NCI-H187 treated with DMSO at 0.1 percent for 48 hours (cell line): Measurements from ENCODE around the gene ATRNL1.
A peak's percentile ranks its signal among the peaks of the same experiment; 100 is the strongest.

Source experiments
- DNase-seq: peaks from one replicate; lab custom pipeline; 2025; lab: John Stamatoyannopoulos, UW

The ATRNL1 gene

DNA sequence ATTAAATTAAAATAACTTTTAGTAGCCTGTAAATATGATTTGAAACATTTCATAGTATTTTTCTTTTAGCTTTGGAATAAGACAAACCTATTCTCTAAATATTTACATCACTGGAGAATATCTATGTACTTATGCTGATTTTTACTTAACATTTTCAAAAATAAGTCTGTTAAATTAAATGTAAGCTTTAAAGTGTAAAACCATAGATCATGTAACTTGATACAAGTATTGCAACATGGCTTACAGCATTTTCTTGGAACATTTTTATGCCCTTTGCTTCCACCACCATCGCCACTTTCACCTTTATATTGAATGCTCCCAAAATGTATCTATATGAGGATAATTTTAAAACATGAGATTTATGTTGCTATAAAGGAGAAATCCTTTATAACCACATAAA lies 752.8 kb downstream of the ATRNL1 start:
- DNase-seq: no peak

GRCh38 chr10:115846528-115846927 lies 753.4 kb downstream of the ATRNL1 start:
- no peak for DNase-seq

- no peak for DNase-seq
Observed at GRCh38 chr10:115849197-115849596, 756.0 kb downstream of the ATRNL1 start.

DNA sequence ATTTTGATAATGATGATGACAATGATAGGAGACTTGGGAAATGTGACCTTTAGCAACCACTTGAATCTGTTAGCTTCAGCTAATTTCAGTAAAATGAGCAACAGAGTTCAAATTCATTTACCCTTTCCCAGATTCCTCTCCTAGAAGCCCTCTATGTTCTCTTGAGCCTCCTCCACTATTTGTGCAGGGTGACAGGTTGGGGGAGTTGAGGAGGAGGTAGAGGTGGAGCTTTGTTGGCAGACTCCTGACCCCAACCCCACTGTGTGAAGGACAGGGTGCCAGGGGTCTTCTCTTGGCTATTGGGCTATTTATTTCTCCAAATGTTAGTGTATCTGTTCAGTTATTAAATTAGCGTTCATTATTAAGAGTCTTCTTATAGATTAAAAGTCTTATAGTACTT lies 757.5 kb downstream of the ATRNL1 start:
- no peak for DNase-seq

GRCh38 chr10:115851695-115852094 lies 758.5 kb downstream of the ATRNL1 start:
- DNase-seq: no peak

GRCh38 chr10:115854740-115855435 lies 761.7 kb downstream of the ATRNL1 start:
- no peak for DNase-seq

DNA sequence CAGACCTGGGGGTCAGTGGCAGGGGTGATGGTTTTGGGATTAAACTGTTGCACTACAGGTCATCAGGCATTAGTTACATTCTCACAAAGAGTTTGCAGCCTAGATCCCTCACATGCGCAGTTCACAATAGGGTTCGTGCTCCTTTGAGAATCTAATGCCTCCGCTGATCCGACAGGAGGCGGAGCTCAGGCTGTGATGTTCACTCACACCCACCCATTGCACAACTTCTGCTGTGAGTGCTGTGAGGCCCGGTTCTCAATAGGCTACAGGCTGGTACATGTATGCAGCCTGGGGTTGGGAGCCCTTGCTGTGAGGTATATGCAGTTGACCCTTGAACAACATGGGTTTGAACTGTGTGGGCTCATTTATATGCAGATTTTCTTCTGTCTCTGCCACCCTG lies 763.4 kb downstream of the ATRNL1 start:
- DNase-seq: no peak

DNA sequence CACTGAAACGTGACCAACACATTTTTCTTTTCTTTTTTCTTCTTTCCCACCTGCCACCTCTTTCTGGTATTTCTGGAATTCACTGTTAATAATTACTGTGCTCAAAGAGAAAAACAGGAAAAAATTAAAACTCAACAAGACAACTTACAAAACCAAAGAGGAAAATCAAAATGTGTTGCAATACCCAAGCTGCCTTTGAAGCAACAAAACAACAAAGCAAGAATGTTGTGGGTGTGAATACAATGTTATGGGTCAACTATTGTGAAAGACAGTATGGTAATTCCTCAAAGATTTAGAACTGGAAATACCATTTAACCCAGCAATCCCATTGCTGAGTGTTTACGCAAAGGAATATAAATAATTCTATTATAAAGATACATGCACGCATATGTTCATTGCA lies 764.7 kb downstream of the ATRNL1 start:
- no peak for DNase-seq

DNA sequence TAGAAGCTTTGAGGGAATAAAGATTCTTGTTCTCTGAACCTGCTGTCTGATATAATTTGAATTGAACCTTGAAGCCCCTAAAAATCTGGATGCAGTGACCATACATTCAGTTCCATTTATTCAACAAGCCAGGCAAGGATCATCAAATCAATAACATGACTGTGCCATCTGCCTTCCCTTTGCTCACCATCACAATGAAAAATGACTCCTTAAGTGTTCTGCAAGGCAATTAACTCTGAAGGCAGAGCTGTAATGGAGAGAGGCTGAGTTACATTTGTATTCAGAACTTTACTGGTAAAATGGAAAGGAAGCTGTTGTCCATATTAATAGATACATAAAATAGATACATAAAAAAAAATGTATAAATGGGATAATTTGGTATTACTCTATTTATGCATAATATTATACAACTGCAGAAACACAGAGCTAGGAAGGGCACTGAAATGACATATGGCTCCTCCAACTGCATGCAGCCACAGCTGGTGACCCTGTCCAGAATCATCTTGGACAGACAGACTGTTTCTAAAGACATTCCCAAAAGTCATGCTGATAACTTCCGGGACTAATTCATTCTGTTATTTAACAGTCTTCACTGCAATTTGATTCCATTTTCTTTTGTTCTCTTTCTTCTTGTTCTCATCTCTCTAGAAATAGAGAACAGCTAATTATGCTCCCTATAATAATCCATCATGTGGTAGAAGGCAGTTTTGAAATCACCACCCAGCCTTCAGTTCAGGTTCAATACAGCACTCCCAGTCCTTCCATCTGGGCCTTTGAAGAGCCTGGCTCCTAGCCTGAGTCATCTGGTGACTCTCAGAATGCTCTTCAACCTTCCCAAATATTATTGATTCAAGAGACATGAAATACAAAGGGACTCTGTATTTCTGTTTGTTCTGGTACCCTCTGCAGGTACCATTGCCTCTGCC lies 767.3 kb downstream of the ATRNL1 start:
- peak; percentile 25 for DNase-seq

- no peak for DNase-seq
Observed at GRCh38 chr10:115861455-115861854, 768.3 kb downstream of the ATRNL1 start.

GRCh38 chr10:115861864-115862263 lies 768.7 kb downstream of the ATRNL1 start:
- no peak for DNase-seq

DNA sequence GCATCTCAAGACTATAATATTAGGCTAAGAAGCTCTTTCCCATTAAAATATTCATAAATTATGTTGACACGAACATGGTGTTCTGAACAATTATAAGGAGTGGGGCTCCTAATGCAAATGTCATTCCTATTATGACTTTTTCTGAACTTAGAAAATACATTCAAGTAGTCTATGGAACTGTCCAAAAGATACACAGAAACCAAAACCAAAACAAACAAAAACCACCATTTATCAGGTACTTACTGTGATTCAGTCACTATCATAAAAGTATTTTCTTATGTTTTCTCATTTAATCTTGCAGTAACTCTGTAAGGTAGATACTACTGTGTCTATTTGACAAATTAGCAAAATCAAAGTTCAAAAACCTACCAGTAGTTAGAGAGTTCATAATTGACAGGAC lies 773.0 kb downstream of the ATRNL1 start:
- no peak for DNase-seq

- no peak for DNase-seq
Observed at GRCh38 chr10:115866691-115867090, 773.5 kb downstream of the ATRNL1 start.

DNA sequence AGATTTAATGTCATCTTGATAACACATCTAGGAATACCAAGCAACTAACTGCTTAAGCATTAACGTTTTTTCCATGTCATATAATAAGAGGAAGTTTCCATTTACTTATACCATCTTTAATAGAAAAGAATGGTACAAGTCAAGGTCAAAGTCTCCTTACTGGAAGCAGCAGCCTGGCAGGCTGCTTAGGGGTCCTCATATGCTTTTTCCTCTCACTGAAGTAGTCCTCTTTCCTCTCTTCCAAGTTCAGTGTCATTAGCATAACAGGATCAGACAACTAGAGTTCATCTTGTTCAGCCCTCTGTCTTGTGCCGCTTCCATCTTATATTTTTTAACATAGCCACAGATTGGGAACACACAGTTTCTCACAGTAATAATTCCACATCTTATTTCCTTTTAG lies 774.1 kb downstream of the ATRNL1 start:
- DNase-seq: no peak

DNA sequence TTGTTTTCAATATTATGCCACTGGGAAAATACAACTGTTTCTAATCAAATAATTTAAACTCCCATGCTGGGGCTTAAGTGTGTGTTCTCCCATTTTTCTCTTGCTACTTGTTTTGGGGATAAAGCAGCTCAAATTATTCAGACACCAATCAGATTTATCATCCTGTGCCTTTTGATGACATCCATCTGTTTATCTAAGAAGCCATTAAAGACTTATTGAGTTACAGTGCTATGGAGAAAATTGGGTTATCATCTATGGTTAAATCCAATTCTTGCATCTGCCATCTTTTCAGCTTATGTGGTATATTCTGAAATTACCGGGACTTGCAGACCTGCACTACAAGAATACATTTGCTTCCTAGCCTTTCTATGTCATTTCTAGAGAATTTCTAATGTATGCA lies 778.7 kb downstream of the ATRNL1 start:
- DNase-seq: no peak

- no peak for DNase-seq
Observed at GRCh38 chr10:115875172-115875571, 782.0 kb downstream of the ATRNL1 start.

GRCh38 chr10:115879372-115880089 lies 786.4 kb downstream of the ATRNL1 start:
- no peak for DNase-seq

- DNase-seq: no peak
Observed at GRCh38 chr10:115882021-115882420, 788.9 kb downstream of the ATRNL1 start.

DNA sequence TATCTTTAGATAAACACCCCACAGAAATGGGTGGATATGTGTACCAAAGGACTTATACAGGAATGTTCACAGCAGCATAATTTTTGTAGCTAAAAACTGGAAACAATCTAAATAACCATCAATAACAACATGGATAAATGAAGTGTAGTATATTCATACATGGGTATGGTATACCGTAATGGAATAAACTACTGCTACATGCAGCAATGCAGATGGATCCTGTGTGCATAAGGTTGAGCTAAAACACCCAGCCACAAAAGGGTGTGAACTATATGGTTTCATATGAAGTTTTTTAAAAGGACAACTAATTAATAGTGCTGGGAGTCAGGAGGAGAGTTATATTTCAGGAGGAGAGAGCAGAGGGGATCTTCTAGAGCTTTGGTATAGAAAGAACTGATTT lies 790.2 kb downstream of the ATRNL1 start:
- no peak for DNase-seq

GRCh38 chr10:115884331-115884730 lies 791.2 kb downstream of the ATRNL1 start:
- no peak for DNase-seq

- DNase-seq: no peak
Observed at GRCh38 chr10:115895166-115895565, 802.0 kb downstream of the ATRNL1 start.

- no peak for DNase-seq
Observed at GRCh38 chr10:115898242-115898641, 805.1 kb downstream of the ATRNL1 start.

DNA sequence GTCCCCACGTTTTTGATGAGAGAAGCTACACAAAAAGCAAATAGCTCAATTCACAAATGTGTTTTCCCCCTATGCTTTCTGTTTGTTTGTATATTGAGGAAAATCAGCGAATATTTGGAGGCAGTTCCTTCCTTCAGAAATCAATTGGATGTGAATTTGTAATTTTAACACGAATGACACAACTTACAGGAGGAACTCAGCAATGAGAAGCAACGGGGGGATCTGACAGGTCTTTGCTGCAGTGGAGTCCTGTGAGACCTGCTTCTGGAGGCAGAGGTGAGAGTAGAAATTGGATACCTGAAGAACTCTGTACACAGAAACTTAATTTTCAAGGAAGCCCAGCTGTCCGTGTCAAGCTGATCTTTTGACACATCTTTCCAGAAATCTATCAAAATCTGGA lies 809.4 kb downstream of the ATRNL1 start:
- no peak for DNase-seq
